Measurements from ENCODE around the gene CIB2. TPM values are rescaled to one million over a fixed set of nuclear protein-coding genes. Genes with fewer than 3 reads are reported as not detected.

The CIB2 gene
- total and polyA plus RNA-seq, 3 donors from 2014 or later, result 24.9 to 43.6 (median 34.3) TPM

- Histone ChIP-seq H3K36me3 (ENCODE audit: low read depth, missing control alignments) (no peaks in the 10 kb centered on the region), H3K27ac (peak overlapping the region in 1 of 2 donors; percentile 68), H3K27me3 (no peaks in the 10 kb centered on the region), H3K4me1 (peaks cover 10% of the 10 kb centered on the region), H3K4me3 (peak overlapping the region; percentile 70 to 88), H3K9me3 (no peaks in the 10 kb centered on the region)
- intact Hi-C loops (cut with DNase I; ENCODE audit: low total_unique reads), result no loop called here
- DNase-seq, result peak; percentile 21
- WGBS, 2 donors, result 16 to 36% methylated on average over 17 to 37 of the region's 51 CpGs
- TF ChIP-seq CTCF (IDR thresholded peaks at IDR 0.05) (no peak), POLR2A (IDR thresholded peaks at IDR 0.05) (no peak)
Measured at GRCh38 chr15:78130466-78131294, 565 bp downstream of the CIB2 start.

GRCh38 chr15:78129751-78130287 is 1.4 kb downstream of the CIB2 start:
- no peak overlapping the region for H3K27ac ChIP-seq
- H3K4me1 ChIP-seq, result peaks cover 10% of the 10 kb centered on the region
- 89 to 97% methylated on average over 5 of the region's 5 CpGs for WGBS, 2 donors
- H3K9me3 ChIP-seq, result no peaks in the 10 kb centered on the region
- H3K36me3 ChIP-seq (ENCODE audit: low read depth, missing control alignments), result no peaks in the 10 kb centered on the region
- TF ChIP-seq CTCF (IDR thresholded peaks at IDR 0.05) (no peak), POLR2A (IDR thresholded peaks at IDR 0.05) (no peak)
- H3K27me3 ChIP-seq, result no peaks in the 10 kb centered on the region
- no peak overlapping the region for H3K4me3 ChIP-seq
- intact Hi-C loops (cut with DNase I; ENCODE audit: low total_unique reads), result no loop called here
- no peak for DNase-seq

GRCh38 chr15:78129077-78129750 is 2.0 kb downstream of the CIB2 start:
- Histone ChIP-seq H3K4me3 (no peak overlapping the region), H3K9me3 (no peaks in the 10 kb centered on the region), H3K27ac (no peak overlapping the region), H3K4me1 (peaks cover 10% of the 10 kb centered on the region), H3K36me3 (ENCODE audit: low read depth, missing control alignments) (no peaks in the 10 kb centered on the region), H3K27me3 (no peaks in the 10 kb centered on the region)
- TF ChIP-seq CTCF (IDR thresholded peaks at IDR 0.05), result no peak
- TF ChIP-seq POLR2A (IDR thresholded peaks at IDR 0.05), result no peak
- no peak for DNase-seq
- intact Hi-C loops (cut with DNase I; ENCODE audit: low total_unique reads), result no loop called here
- 82 to 87% methylated on average over 8 of the region's 8 CpGs for WGBS, 2 donors

GRCh38 chr15:78127882-78128281 is 3.4 kb downstream of the CIB2 start:
- WGBS, 2 donors, result 93 to 97% methylated on average over 2 of the region's 2 CpGs
- DNase-seq, result no peak
- TF ChIP-seq POLR2A (IDR thresholded peaks at IDR 0.05) (no peak), CTCF (IDR thresholded peaks at IDR 0.05) (no peak)
- H3K4me3 ChIP-seq, result no peak overlapping the region
- H3K9me3 ChIP-seq, result no peaks in the 10 kb centered on the region
- no peaks in the 10 kb centered on the region for H3K36me3 ChIP-seq (ENCODE audit: low read depth, missing control alignments)
- H3K4me1 ChIP-seq, result peaks cover 10% of the 10 kb centered on the region
- H3K27me3 ChIP-seq, result no peaks in the 10 kb centered on the region
- intact Hi-C loops (cut with DNase I; ENCODE audit: low total_unique reads), result no loop called here
- H3K27ac ChIP-seq, result no peak overlapping the region
